HG02938 (cell line): ENCODE results near the gene MYPN.
"Not testable (repeated sequence)": the region's sequence is repeated elsewhere in the genome, so short reads cannot be mapped to it uniquely, and the experiment has no call there.

Source experiments
- ATAC-seq: cut with Tn5 transposase; IDR thresholded peaks from one replicate; pipeline ENCODE4 v1.9.1; 2021; ENCODE audit warnings: mild to moderate bottlenecking, moderate library complexity; ENCODE audit not compliant: unreplicated experiment

The MYPN gene, protein sequence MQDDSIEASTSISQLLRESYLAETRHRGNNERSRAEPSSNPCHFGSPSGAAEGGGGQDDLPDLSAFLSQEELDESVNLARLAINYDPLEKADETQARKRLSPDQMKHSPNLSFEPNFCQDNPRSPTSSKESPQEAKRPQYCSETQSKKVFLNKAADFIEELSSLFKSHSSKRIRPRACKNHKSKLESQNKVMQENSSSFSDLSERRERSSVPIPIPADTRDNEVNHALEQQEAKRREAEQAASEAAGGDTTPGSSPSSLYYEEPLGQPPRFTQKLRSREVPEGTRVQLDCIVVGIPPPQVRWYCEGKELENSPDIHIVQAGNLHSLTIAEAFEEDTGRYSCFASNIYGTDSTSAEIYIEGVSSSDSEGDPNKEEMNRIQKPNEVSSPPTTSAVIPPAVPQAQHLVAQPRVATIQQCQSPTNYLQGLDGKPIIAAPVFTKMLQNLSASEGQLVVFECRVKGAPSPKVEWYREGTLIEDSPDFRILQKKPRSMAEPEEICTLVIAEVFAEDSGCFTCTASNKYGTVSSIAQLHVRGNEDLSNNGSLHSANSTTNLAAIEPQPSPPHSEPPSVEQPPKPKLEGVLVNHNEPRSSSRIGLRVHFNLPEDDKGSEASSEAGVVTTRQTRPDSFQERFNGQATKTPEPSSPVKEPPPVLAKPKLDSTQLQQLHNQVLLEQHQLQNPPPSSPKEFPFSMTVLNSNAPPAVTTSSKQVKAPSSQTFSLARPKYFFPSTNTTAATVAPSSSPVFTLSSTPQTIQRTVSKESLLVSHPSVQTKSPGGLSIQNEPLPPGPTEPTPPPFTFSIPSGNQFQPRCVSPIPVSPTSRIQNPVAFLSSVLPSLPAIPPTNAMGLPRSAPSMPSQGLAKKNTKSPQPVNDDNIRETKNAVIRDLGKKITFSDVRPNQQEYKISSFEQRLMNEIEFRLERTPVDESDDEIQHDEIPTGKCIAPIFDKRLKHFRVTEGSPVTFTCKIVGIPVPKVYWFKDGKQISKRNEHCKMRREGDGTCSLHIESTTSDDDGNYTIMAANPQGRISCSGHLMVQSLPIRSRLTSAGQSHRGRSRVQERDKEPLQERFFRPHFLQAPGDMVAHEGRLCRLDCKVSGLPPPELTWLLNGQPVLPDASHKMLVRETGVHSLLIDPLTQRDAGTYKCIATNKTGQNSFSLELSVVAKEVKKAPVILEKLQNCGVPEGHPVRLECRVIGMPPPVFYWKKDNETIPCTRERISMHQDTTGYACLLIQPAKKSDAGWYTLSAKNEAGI (N-terminal part only)

DNA sequence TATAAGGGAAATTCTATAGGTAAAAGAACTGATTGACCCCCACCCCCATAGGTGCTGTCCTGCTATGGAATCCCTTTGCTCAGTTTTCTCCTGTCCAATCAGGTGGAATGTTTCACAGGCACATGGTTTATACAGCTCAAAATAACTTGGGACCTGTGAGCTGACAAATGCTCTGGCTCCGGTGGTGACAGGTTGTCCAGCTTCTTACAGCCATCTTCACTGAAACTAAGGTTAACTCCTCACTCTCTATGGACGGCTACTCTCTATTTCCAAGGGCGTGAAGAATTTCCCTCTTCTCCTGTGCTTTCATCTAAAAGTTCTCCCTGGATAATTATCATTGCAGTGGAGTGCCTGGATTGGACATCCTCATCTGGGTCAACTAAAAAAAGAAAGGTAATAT lies at the start of gene MYPN:
TSS of gene MYPN (plus strand) at position 158 of the 400 bp plus-strand sequence. CDS start 11,951 bp downstream, outside the sequence.
- ATAC-seq: no peak

DNA sequence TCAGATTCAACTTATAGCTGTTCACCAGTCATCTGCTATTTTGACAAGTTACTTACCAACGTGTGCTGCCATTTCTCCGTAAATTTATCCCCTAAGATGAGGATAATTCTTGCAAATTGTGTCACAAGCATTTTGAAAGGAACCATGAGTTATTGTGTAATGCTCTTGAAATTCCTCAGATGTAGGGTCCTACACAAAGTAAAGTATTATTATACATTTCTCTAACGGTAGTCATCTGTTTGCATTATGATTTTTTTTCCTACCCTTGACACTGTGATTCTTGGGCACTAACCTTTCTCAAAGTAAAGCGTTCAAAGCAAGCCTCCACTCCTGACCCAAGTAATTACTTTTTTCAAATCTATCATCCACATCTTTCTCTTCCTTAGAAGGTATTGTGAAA lies 42.3 kb upstream of the MYPN start:
- ATAC-seq: no peak

DNA sequence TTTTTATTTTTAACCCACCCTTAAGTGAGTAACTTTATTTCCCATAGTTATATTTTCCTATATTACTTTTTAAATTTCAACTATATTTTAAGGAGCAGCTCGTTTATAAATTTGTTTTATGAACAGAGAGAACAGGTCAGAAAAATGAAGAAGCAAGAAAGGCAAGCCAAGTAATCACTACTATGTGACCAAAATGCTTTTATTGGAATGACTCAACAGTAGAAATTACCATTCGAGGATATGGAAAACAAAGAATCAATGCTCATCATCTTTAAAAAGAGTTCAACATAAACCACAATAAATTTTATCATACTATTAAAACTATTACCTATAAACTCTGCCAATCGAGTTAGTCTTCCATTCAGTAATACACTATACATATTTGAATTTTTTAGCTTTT lies 41.8 kb upstream of the MYPN start:
- no peak for ATAC-seq

DNA sequence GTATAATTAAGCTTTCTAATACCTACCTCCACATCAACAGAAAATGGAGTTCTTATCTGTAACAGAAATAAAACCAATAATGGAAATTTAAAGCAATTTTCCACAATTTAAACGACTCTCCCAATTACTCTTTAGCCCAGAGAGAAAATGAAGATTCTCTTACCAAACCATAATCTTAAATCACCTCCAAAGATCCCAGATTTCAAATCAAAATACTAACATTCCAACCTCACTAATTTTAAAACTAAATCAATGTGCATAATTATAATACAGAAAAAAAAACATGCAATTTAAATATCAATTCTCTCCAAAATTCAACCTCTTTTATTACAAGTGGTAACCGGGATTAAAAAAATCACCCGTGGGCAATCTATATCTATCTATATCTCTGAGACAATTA lies 35.7 kb upstream of the MYPN start:
- ATAC-seq: no peak

DNA sequence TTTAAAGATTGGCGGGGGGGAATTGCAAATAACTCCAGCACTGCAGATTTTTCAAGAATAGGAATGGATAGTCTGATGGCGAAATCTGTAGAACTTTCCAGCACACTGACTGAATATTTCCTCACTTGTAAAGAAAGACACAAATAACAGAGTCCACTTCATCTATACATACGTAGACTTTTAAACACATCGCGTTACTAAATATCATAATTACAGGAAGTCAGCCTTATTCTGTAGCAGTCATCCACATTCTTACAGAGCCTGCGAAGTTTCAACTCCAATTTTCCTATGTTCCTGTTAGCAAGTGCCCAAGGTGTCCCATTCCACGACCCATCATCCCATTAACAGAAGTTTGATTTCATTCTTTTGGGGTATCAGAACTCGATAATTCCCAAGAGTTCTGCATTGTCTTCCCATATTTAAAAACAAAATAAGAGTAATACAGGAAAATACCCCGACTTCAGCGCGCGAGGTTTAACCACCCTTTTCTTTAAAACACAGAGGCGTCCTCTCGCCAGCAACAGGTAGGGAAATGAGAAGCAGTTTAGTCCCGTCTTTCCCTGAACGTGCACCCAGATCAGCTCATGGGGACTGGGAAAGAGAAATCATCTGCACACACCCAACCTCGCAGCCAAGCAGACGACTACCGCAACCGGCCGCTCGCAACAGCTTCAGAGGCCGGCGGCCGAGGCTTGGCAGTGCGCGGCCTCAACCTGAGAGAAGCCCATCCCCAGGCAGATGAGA lies 35.1 kb upstream of the MYPN start:
- no peak for ATAC-seq

DNA sequence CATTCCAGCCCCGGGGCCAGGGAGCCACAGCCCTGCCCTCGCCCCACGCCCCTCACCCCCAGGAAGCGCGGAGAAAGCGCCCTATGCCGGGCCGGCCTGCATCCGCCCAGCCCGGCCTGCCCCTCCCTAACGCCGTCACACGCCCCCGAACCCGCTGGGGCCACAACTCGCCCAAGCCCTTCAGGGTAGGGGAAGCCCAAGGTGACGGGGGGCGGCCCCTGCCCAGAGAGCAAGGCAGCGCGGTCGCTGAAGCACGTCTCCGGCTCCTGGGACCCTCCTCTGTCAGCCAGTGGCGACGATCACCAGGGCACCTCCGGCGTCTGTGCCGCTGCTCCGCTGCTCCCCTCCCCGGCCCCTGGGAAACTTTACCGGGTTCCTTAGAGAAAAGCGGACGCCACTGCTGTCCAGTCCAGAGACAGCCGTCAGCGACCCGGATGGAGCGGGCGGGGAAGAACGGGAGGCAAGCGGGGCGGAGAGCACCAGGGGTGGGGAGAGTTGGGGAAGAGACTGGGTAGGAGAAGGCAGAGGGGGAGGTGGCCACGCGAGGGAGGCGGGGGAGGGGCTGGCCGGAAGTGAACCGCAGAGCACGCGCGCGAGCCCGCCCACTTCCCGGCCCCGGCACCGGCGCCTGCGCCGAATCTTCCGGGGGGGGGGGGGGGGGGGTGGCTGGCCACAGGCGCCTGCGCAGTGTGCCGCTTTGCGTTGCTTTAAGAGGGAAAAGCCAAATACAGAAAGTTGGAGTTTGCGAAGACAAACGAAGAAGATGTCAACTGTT lies 34.3 kb upstream of the MYPN start, which contains the start of gene HERC4:
TSS of gene HERC4 (minus strand) at position 509 of the 775 bp plus-strand sequence. CDS start 2,175 bp downstream, outside the sequence.
- ATAC-seq: peak; percentile 80

DNA sequence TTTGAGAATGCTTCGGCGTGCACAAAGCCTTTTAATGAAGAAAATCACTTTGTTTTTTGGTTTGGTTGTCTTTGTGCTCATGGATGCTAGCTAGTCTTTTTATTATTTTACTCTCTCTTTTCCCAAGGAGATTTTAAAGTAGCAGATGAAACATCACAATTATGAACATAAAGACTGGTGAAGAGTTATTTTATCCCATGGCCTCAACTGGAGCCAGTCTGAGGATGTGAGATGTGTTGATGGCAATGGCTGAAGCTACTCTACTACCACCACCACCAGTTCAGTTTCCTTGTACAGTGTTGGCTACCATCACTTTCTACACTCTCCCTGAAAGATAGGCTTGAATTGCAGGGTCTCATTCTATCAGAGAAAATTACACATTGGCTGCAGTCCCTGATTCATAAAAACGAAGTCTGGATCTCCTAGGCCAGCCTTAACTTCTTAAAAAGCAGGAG lies 33.7 kb upstream of the MYPN start:
- ATAC-seq: no peak

DNA sequence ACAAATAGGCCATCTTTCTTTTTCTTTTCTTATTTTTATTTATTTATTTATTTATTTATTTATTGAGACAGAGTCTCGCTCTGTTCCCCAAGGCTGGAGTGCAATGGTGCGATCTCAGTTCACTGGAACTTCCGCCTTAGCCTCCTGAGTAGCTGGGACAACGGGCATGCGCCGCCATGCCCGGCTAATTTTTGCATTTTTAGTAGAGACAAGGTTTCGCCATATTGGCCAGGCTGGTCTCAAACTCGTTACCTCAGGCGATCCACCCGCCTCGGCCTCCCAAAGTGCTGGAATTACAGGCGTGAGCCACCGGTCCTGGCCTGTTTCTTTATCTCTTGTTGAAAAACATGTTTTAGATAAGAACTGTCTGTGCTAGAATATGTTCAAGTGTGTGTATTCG lies 33.2 kb upstream of the MYPN start:
- ATAC-seq: not testable (repeated sequence)

DNA sequence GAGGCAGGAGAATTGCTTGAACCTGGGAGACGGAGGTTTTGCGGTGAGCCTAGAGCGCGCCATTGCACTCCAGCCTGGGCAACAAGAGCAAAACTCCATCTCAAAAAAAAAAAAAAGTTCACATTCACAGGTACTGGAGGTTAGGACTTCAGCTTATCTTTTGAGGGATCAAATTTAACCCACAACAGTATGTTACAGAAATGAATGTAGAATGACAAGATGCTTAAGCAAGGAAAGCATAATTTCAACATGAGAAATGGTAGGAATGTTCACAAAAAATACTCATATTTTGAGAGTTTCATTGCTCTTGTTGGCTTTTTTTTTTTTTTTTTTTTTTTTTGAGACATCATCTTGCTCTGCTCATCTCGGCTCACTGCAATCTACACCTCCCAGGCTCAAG lies 32.3 kb upstream of the MYPN start:
- ATAC-seq: no peak

DNA sequence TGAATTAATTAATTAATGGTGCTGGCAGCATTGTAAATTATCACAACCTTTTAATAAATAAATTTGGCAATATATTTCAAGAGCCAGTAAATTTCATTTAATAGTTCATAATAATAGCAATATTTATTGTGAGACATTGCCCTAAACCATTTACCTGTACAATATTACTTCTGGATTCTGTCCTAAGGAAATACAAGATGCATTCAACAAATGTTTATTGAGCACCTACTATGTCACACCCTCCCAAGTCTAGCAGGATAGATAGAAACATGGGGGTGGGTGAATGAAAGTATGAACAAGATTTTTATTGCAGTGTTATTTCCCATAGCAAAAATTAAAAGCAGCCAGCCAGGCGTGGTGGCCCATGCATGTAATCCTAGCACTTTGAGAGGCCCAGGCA lies 29.9 kb upstream of the MYPN start:
- no peak for ATAC-seq

DNA sequence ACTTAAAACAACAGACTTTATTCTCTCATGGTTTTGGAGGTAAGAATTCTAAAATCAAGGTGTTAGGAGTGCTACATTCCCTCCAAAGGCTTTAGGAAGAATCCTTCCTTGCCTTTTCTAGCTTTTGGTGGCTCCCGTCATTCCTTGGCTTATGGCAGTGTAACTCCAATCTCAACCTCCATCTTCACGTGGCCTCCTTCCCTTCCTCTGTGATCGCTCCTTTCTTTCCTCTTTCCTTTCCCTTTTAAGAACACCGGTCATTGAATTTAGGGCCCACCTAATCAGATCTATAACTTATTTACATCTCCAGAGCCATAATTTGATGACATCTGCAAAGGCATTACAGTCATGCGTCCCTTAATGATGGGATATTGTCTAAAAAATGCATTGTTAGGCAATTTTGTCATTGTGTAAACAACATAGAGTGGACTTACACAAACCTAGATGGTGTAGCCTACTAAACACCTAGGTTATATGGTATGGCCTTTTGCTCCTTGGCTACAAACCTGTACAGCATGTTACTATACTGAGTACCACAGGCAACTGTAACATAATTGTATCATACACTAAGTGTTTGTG lies 28.3 kb upstream of the MYPN start:
- no peak for ATAC-seq

DNA sequence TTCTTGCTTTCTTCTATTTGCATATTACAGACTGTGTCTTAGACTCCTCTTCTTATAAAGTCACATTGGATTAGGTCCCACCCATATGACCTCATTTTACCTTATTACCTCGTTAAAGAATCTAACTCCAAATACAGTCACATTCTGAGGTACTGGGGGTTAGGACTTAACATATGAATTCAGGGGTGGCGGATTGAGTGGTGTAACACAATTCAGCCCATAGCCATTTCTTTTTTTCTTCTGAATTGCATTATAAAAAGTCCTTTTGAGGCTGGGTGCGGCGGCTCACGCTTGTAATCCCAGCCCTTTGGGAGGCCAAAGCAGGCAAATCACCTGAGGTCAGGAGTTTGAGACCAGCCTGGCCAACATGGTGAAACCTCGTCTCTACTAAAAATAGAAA lies 27.4 kb upstream of the MYPN start:
- no peak for ATAC-seq

DNA sequence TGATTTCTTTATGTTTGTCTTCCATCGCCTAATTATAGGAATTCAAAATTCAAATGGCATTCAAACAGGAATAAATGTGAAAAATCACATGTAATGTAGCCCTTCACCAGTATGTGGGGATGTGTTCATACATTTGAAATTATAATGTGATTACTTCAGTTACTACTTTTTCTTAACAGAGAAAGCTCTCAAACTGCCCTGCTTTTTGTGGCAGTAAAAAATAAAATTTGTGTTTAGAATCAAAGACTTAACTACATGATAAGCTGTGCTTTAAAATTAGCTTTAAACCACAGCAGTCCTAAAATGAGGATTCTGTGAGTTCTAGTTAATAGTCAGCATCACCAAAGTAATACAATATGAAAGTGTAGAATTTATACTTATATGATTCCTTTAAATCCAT lies 26.4 kb upstream of the MYPN start:
- ATAC-seq: no peak

DNA sequence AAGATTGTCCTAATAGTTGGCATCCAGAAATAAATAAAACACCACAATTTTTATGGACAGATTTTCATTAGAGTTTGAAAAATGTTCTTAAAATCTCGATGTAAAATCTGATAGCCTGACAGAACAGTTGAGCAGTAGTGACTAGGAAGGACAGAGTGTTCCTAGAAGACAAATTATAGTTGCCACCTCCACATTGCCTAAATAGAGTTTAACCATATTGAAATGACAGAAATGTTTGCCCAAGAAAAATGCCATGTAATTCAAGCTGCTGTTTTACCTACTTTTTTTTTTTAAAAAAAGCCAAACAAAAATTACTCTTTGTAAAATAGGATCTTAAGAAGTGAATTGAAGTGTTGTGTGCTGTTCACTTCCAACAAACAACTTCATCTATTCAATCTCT lies 25.3 kb upstream of the MYPN start:
- ATAC-seq: no peak

DNA sequence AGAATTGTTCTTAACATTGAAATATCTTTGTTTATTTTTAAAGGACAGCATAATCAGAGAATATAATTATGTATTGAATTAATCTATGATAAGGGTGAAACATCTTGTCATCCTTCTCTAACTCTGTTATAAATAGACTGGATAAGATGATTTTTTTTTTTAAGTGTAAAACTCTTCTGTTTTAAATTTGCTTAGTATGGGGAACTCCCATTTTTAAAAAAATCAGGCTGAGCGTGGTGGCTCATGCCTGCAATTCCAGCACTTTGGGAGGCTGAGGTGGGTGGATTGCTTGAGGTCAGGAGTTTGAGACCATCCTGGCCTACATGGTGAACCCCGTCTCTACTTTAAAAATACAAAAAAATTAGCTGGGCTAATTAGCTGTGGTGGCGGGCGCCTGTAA lies 24.8 kb upstream of the MYPN start:
- ATAC-seq: no peak

DNA sequence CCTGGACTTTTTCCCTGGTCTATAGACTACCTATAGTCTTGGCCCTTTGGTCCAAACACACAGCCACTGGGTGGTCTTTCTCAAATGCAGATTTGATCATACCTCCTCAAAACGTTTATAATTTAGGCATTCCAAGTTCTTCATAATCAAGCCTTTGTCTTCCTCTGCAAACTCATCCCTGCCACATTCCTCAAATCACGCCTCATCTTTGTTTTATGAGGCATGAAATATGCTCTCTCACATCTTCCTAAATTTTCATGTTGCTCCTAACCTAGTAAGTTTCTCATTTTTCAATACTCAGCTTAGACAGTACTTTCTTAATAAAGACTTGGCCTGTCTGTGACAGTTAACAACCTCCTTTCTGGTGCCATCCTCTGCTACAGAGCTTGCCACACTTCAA lies 23.3 kb upstream of the MYPN start:
- no peak for ATAC-seq

DNA sequence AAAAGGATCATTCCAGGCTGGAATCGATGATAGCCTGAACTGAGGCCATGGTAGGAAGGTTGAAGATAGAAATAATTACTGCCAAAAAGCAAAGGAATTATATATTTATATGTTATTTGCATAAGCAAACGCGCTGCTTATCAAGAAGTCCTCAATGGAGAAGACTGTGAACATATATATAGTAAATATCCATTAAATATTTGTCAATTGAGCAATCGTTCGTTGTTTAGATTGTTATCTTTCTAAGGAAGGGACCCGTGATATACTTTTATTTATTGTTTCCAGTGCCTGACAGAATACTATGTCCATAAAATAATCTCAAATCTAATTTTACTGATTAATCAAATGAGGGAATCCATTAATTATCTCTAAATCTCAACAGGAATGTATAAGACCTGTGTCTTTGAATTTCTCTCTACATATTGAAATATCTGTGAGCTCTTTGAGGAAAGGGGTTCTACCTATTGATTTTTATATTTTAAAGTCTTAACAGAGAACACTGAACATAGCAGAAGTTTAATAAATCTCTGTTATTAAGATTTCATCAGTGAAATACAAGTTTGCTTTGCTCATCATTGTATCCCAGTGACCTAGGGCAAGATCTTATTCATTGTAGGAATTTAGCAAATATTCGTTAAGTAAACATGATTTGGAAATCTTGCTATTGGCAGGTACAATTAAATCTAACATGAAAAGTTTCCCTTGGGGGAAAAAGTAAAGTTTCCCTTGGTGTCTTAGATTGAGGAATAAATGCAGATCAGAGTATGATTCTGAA lies 22.2 kb upstream of the MYPN start:
- no peak for ATAC-seq

DNA sequence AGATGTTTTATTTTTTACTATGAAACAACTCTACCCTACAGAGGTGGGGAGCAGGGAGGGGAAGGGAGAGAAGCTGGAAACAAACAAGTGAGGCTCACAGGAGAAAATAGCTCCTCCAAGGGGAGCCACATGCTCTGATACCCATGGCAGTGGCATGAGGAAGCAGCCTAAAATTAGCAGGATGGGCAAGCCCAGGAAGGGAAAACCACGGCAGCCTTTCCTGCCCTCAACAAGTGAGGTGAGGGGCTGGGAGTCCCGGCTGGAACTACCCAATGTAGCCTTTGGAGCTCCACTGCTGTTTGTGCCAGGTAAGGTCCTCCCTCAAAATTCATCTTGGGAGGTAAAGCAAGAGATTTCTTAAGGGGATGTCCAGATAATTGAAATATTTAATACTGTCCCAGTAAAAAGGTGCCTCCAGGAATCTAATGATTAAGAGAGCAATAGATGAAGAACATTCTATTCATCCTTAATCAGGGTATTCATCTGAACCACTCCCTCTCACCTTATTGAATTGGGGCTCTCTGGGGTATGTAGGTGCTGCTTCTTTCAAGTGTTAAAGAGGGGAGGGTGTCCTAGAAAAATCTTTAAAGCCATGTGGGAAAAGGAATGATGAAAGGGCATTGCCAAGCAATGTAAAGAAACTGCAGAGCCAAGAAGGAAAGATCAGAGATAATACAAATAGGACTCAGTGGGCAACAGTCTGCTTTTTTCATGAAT lies 21.4 kb upstream of the MYPN start:
- no peak for ATAC-seq
